Psoas muscle (tissue), 8 donors: ENCODE results near the gene OSR1. TPM values are rescaled to one million over a fixed set of nuclear protein-coding genes. Genes with fewer than 3 reads are reported as not detected.
A peak's percentile ranks its signal among the peaks of the same experiment; 100 is the strongest.
"Not testable (repeated sequence)": the region's sequence is repeated elsewhere in the genome, so short reads cannot be mapped to it uniquely, and the experiment has no call there.

Experiments used
- ATAC-seq, 4 donors: fragments of 200-7000 bp; cut with Tn5 transposase; one replicate each; pipeline ENCODE4 v1.9.1; 2020; ENCODE audit warnings: moderate library complexity in 3 of 4, mild to moderate bottlenecking in 2 of 4
- DNase-seq, 2 donors: peaks; one replicate each; pipeline ENCODE4 v3.0.0-alpha.2; 2020
- H3K27ac ChIP-seq: fragments of 200-600 bp; one replicate; pipeline ENCODE4 v1.8.0; 2022
- H3K27me3 ChIP-seq, 3 donors: fragments of 200-600 bp in 1 of 3; one replicate each; pipeline versions ENCODE4 v1.6.1 to v1.8.0; 2013 to 2022; ENCODE audit warnings: low read length in 2 of 3, mild to moderate bottlenecking in 2 of 3, moderate library complexity in 1 of 3; ENCODE audit not compliant: insufficient read depth in 3 of 3
- H3K36me3 ChIP-seq, 2 donors: fragments of 200-600 bp in 1 of 2; one replicate each; pipeline versions ENCODE4 v1.6.1 to v1.8.0; 2013 to 2022; ENCODE audit warnings: low read depth in 1 of 2, mild to moderate bottlenecking in 1 of 2, moderate library complexity in 1 of 2; ENCODE audit not compliant: insufficient read depth in 1 of 2
- H3K4me1 ChIP-seq: fragments of 200-600 bp; one replicate; pipeline ENCODE4 v1.8.0; 2022
- H3K4me3 ChIP-seq: fragments of 200-600 bp; one replicate; pipeline ENCODE4 v1.8.0; 2022; ENCODE audit warnings: mild to moderate bottlenecking
- H3K9me3 ChIP-seq: fragments of 200-600 bp; one replicate; pipeline ENCODE4 v1.8.0; 2022
- CTCF ChIP-seq: fragments of 200-600 bp; IDR thresholded peaks from one replicate; pipeline ENCODE4 v1.8.0; 2022; ENCODE audit warnings: antibody characterized with exemption
- WGBS, 3 donors: extraction: QIAGEN DNeasy Blood & Tissue Kit; methylation state at CpG; one replicate each; pipeline versions ENCODE4 v1.1.6 to v1.1.7; 2013; 5-methylcytosine and 5-hydroxymethylcytosine counted together
- intact Hi-C, 2 donors: fragments of 100-400 bp; cut with DNase I; formaldehyde crosslinking; loops; one replicate each; pipeline versions ENCODE4 v1.11.0 to v1.14.2; 2022
- long read RNA-seq, 2 donors: library from polyadenylated mRNA; unstranded; transcript quantifications; one replicate each; pipeline ENCODE4 v2.0.0, GENCODE V29; 2021
- polyA plus RNA-seq, 3 donors: library from polyadenylated mRNA; stranded (reverse); fragments of 200-250 nt; gene quantifications; one replicate each; pipeline ENCODE4 v1.2.3, GENCODE V29; 2013
- total RNA-seq, 4 donors: library from RNA; stranded (reverse); fragmentation: NEBNext Ultra II Directional in 2 of 4; extraction: Animal tissue kit (Norgen Biotek cat#: 25700) in 2 of 4; gene quantifications; one replicate each; pipeline versions ENCODE4 v1.2.1 to v1.2.4, GENCODE V29; 2021 to 2023
- donor health status: healthy with polysubstance abuse.
- donor health status: DM: no; HTN: no; CAD: no; lungs with moderate emphysema.
- donor health status: Bipolar disorder and iron deficiency.
- donor health status: healthy.
- donor health status: DM: yes; HTN: yes; CAD: no.
- donor health status: DM: no; HTN: no; CAD: no.
- donor health status: DM: no; HTN: no; CAD: no.
- donor health status: DM: yes; HTN: yes; CAD: no.

The OSR1 gene
- total RNA-seq = 1 to 10 TPM; 2.0 to 6.7 (median 3.3) TPM
- polyA plus RNA-seq = 1 to 10 TPM; 1.1 to 3.3 (median 1.3) TPM
- long read RNA-seq, donor 1, partial matches to known transcripts = 0 of 2 reads
- long read RNA-seq, donor 1, other reads (novel, unspliced or antisense) = 0 of 2 reads
- long read RNA-seq, donor 2, partial matches to known transcripts = 0 of 1 reads
- long read RNA-seq, donor 2, other reads (novel, unspliced or antisense) = 0 of 1 reads

- peak; percentile 71 to 85 for DNase-seq
- Histone ChIP-seq H3K36me3 (no peaks in the 10 kb centered on the region), H3K4me3 (peak within 1 kb of the TSS; percentile 79), H3K27me3 (peaks cover 0 to 21% (median 0%) of the 10 kb centered on the region in 3 donors), H3K9me3 (no peaks in the 10 kb centered on the region), H3K27ac (peak within 1 kb of the TSS; percentile 80), H3K4me1 (peaks cover 7% of the 10 kb centered on the region)
- intact Hi-C loops = loop anchor here (1.0 to 10.0 kb wide), 3 partner anchors 20 to 834 kb away; no protein-coding TSS in a partner anchor
- ATAC-seq = peak; percentile 65 to 84 (median 76)
- WGBS, 3 donors = 0 to 2% (median 1%) methylated on average over 48 to 51 of the region's 51 CpGs
- TF ChIP-seq CTCF = no peak
Observed at GRCh38 chr2:19358242-19359020, at the start of gene OSR1. TSS of gene OSR1 (minus strand) at chr2:19358623. CDS start at chr2:19353805, 4,818 bp downstream.

GRCh38 chr2:19403785-19404184 lies 45.4 kb upstream of the OSR1 start:
- Histone ChIP-seq H3K4me1 (no peaks in the 10 kb centered on the region), H3K4me3 (no peak overlapping the region), H3K27me3 (no peaks in the 10 kb centered on the region), H3K36me3 (no peaks in the 10 kb centered on the region), H3K9me3 (no peaks in the 10 kb centered on the region), H3K27ac (no peak overlapping the region)
- WGBS, 3 donors = 51 to 83% (median 69%) methylated on average over 4 of the region's 4 CpGs
- intact Hi-C loops = no loop called here
- DNase-seq = no peak
- no peak for TF ChIP-seq CTCF
- no peak for ATAC-seq

GRCh38 chr2:19392191-19392590 lies 33.8 kb upstream of the OSR1 start:
- ATAC-seq (no peak), DNase-seq (no peak)
- Histone ChIP-seq H3K27me3 (no peaks in the 10 kb centered on the region), H3K4me3 (no peak overlapping the region), H3K9me3 (no peaks in the 10 kb centered on the region), H3K27ac (no peak overlapping the region), H3K36me3 (no peaks in the 10 kb centered on the region), H3K4me1 (no peaks in the 10 kb centered on the region)
- intact Hi-C loops = no loop called here
- 95 to 97% (median 96%) methylated on average over 4 of the region's 4 CpGs for WGBS, 3 donors
- no peak for TF ChIP-seq CTCF

DNA sequence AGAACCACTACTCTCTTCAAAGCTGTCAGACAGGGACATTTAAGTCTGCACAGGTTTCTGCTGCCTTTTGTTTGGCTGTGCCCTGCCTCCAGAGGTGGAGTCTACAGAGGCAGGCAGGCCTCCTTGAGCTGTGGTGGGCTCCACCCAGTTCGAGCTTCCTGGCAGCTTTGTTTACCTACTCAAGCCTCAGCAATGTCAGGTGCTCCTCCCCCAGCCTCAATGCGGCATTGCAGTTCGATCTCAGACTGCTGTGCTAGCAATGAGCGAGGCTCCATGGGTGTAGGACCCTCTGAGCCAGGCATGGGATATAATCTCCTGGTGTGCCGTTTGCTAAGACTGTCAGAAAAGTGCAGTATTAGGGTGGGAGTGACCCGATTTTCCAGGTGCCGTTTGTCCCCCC lies 31.0 kb upstream of the OSR1 start:
- intact Hi-C loops, H3K27me3 ChIP-seq, H3K4me3 ChIP-seq, H3K9me3 ChIP-seq, H3K4me1 ChIP-seq, ATAC-seq, H3K36me3 ChIP-seq, H3K27ac ChIP-seq, DNase-seq: not testable (repeated sequence)
- WGBS, 3 donors = 84 to 94% (median 90%) methylated on average over 7 of the region's 7 CpGs

DNA sequence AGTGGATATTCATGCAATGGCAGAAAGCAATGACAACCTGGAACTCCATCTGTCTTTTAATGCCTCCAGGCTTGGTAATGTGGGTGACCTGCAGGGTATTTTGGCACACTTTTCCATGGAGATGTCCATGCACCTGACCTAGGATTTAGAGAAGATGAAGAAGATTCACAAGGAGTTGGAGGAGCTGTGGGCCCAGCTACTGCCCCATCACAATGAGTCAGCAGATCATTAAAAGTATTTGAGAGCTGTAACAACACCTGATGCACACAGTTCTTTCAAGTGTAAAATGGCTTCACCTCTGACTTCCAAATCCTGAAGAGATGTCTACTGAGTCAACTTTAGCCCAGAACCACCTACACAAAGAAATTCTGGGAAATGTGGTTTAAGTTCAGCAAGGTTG lies 22.1 kb upstream of the OSR1 start:
- Histone ChIP-seq H3K27me3 (peaks cover 0 to 4% (median 0%) of the 10 kb centered on the region in 3 donors), H3K27ac (no peak overlapping the region), H3K36me3 (no peaks in the 10 kb centered on the region), H3K9me3 (no peaks in the 10 kb centered on the region), H3K4me1 (no peaks in the 10 kb centered on the region), H3K4me3 (no peak overlapping the region)
- ATAC-seq (no peak), DNase-seq (no peak)
- no peak for TF ChIP-seq CTCF
- intact Hi-C loops = no loop called here
